H9 (cell line): ENCODE measurements around the gene CAPN5. TPM values are rescaled to one million over a fixed set of nuclear protein-coding genes. Genes with fewer than 3 reads are reported as not detected.

Experiments used
- DNase-seq: peaks from one replicate; pipeline ENCODE4 v3.0.0-alpha.2; 2017
- H2AFZ ChIP-seq: one replicate; pipeline ENCODE4 v1.6.1; 2013; ENCODE audit warnings: mild to moderate bottlenecking, low read length, control low read depth, moderate library complexity
- H2AK5ac ChIP-seq: 2 replicates; pipeline ENCODE4 v1.6.1; 2013; ENCODE audit warnings: low read length, control low read depth, mixed read lengths; ENCODE audit not compliant: insufficient read length
- H2BK120ac ChIP-seq: one replicate; pipeline ENCODE4 v1.6.1; 2013; ENCODE audit warnings: low read depth, mild to moderate bottlenecking, low read length, control low read depth, inconsistent platforms; ENCODE audit not compliant: poor library complexity, severe bottlenecking
- H2BK12ac ChIP-seq: 2 replicates; pipeline ENCODE4 v1.6.1; 2013; ENCODE audit warnings: low read length, control low read depth, mixed read lengths, low read depth; ENCODE audit not compliant: insufficient read length
- H2BK15ac ChIP-seq: 2 replicates; pipeline ENCODE4 v1.6.1; 2013; ENCODE audit warnings: low read depth, low read length, control low read depth
- H2BK20ac ChIP-seq: one replicate; pipeline ENCODE4 v1.6.1; 2013; ENCODE audit warnings: low read depth, mild to moderate bottlenecking, low read length, control low read depth, inconsistent platforms; ENCODE audit not compliant: poor library complexity, severe bottlenecking
- H2BK5ac ChIP-seq: 2 replicates; pipeline ENCODE4 v1.6.1; 2013; ENCODE audit warnings: low read length, control low read depth, mixed read lengths; ENCODE audit not compliant: insufficient read length
- H3K14ac ChIP-seq: 2 replicates; pipeline ENCODE4 v1.6.1; 2013; ENCODE audit warnings: low read length, control low read depth; ENCODE audit not compliant: insufficient read depth
- H3K18ac ChIP-seq: 2 replicates; pipeline ENCODE4 v1.6.1; 2013; ENCODE audit warnings: low read depth, mild to moderate bottlenecking, mixed read lengths, low read length, control low read depth; ENCODE audit not compliant: insufficient read length
- H3K23ac ChIP-seq: 2 replicates; pipeline ENCODE4 v1.6.1; 2013; ENCODE audit warnings: low read length, control low read depth, mixed read lengths, low read depth; ENCODE audit not compliant: insufficient read length
- H3K23me2 ChIP-seq: 2 replicates; pipeline ENCODE4 v1.6.1; 2013; ENCODE audit warnings: low read depth, mild to moderate bottlenecking, mixed read lengths, low read length, control low read depth; ENCODE audit not compliant: insufficient read length, poor library complexity, severe bottlenecking
- H3K27ac ChIP-seq: 2 replicates; pipeline ENCODE4 v1.5.1; 2013; ENCODE audit warnings: low read length, control low read depth, mixed read lengths, low read depth; ENCODE audit not compliant: insufficient read length
- H3K27me3 ChIP-seq: 2 replicates; pipeline ENCODE4 v1.6.1; 2013; ENCODE audit warnings: low read length, control low read depth, inconsistent platforms; ENCODE audit not compliant: insufficient read depth
- H3K4ac ChIP-seq: 2 replicates; pipeline ENCODE4 v1.6.1; 2013; ENCODE audit warnings: low read depth, mild to moderate bottlenecking, control low read depth, inconsistent platforms, low read length, moderate library complexity
- H3K4me1 ChIP-seq: 2 replicates; pipeline ENCODE4 v1.6.1; 2013; ENCODE audit warnings: low read length, control low read depth, inconsistent platforms; ENCODE audit not compliant: insufficient read depth
- H3K4me2 ChIP-seq: 2 replicates; pipeline ENCODE4 v1.6.1; 2013; ENCODE audit warnings: low read length, control low read depth, mixed read lengths; ENCODE audit not compliant: insufficient read length, insufficient read depth
- H3K56ac ChIP-seq: 2 replicates; pipeline ENCODE4 v1.6.1; 2013; ENCODE audit warnings: low read depth, mild to moderate bottlenecking, mixed read lengths, low read length, control low read depth; ENCODE audit not compliant: insufficient read length
- H3K79me1 ChIP-seq: 2 replicates; pipeline ENCODE4 v1.6.1; 2013; ENCODE audit warnings: low read depth, mild to moderate bottlenecking, moderate library complexity, low read length, control low read depth, inconsistent platforms; ENCODE audit not compliant: insufficient read depth, poor library complexity, severe bottlenecking
- H3K79me2 ChIP-seq: 2 replicates; pipeline ENCODE4 v1.6.1; 2013; ENCODE audit warnings: low read length, control low read depth, inconsistent platforms; ENCODE audit not compliant: insufficient read depth
- H3K9ac ChIP-seq: 2 replicates; pipeline ENCODE4 v1.6.1; 2013; ENCODE audit warnings: low read length, control low read depth, mixed read lengths; ENCODE audit not compliant: insufficient read length; ENCODE audit errors: extremely low read depth
- H3K9me3 ChIP-seq: one replicate; pipeline ENCODE4 v1.6.1; 2013; ENCODE audit warnings: low read depth, low read length, inconsistent platforms; ENCODE audit not compliant: control insufficient read depth
- H3T11ph ChIP-seq: one replicate; pipeline ENCODE4 v1.6.1; 2013; ENCODE audit warnings: mild to moderate bottlenecking, low read length, control low read depth, inconsistent platforms
- H4K20me1 ChIP-seq: one replicate; pipeline ENCODE4 v1.6.1; 2013; ENCODE audit not compliant: control insufficient read depth, insufficient read length, insufficient read depth
- H4K5ac ChIP-seq: 2 replicates; pipeline ENCODE4 v1.6.1; 2013; ENCODE audit warnings: low read depth, mild to moderate bottlenecking, mixed read lengths, low read length, control low read depth; ENCODE audit not compliant: insufficient read length
- H4K8ac ChIP-seq: replicated peaks from 2 replicates; pipeline ENCODE4 v1.6.1; 2013; ENCODE audit warnings: low read length, control low read depth, mixed read lengths, low read depth; ENCODE audit not compliant: insufficient read length
- H4K91ac ChIP-seq: 2 replicates; pipeline ENCODE4 v1.6.1; 2013; ENCODE audit warnings: low read depth, mild to moderate bottlenecking, moderate library complexity, mixed read lengths, low read length, control low read depth; ENCODE audit not compliant: insufficient read length
- H3K27ac Mint-ChIP-seq, 3 experiments: 2 replicates in 2 of 3; 3 replicates in 1 of 3; pipeline ENCODE4 v1.8.0; 2020 to 2021; ENCODE audit warnings: mixed read lengths in 3 of 3, mild to moderate bottlenecking in 1 of 3, moderate library complexity in 1 of 3
- H3K27me3 Mint-ChIP-seq: 2 replicates; pipeline ENCODE4 v1.8.0; 2021; ENCODE audit warnings: low read depth, mild to moderate bottlenecking, moderate library complexity, mixed read lengths
- H3K36me3 Mint-ChIP-seq, 3 experiments: 2 replicates in 2 of 3; 3 replicates in 1 of 3; pipeline ENCODE4 v1.8.0; 2020 to 2021; ENCODE audit warnings: low read depth in 3 of 3, mixed read lengths in 3 of 3; ENCODE audit not compliant: insufficient read depth in 1 of 3
- H3K4me1 Mint-ChIP-seq, 2 experiments: 2 replicates each; pipeline ENCODE4 v1.8.0; 2020; ENCODE audit warnings: mixed read lengths in 2 of 2
- H3K4me3 Mint-ChIP-seq, 2 experiments: 2 replicates in 1 of 2; 3 replicates in 1 of 2; pipeline ENCODE4 v1.8.0; 2020 to 2021; ENCODE audit warnings: mild to moderate bottlenecking in 2 of 2, mixed read lengths in 2 of 2, moderate library complexity in 1 of 2
- H3K9me3 Mint-ChIP-seq, 2 experiments: 2 replicates in 1 of 2; 3 replicates in 1 of 2; pipeline ENCODE4 v1.8.0; 2020; ENCODE audit warnings: mild to moderate bottlenecking in 2 of 2, mixed read lengths in 2 of 2, moderate library complexity in 1 of 2
- CTCF ChIP-seq: fragments of 200-600 bp; sonication (generic); conservative IDR thresholded peaks from 3 replicates; pipeline ENCODE4 v1.8.0; 2021; ENCODE audit warnings: antibody characterized with exemption, mild to moderate bottlenecking
- WGBS: extraction: QIAGEN DNeasy Blood & Tissue Kit; methylation state at CpG from one replicate; pipeline ENCODE4 v1.1.7; 2013; ENCODE audit warnings: missing lambda C conversion rate, low lambda C conversion rate, mixed read lengths; ENCODE audit not compliant: insufficient read length; ENCODE audit errors: extremely low coverage; 5-methylcytosine and 5-hydroxymethylcytosine counted together
- total RNA-seq: library from RNA; stranded (reverse); gene quantifications from 2 replicates; pipeline ENCODE4 v1.2.1, GENCODE V29; 2021

Gene CAPN5
- total RNA-seq, 1 experiment from 2014 or later = 16.7 TPM

- Histone ChIP-seq H3K4me2 (no peak overlapping the region), H4K20me1 (peaks cover 3% of the 10 kb centered on the region), H3K56ac (no peak overlapping the region), H3K18ac (no peak overlapping the region), H3K79me1 (no peaks in the 10 kb centered on the region), H4K91ac (no peak overlapping the region), H3K23ac (no peak overlapping the region), H3T11ph (no peak overlapping the region), H2BK20ac (no peak overlapping the region), H3K27me3 (no peaks in the 10 kb centered on the region), H3K14ac (no peak overlapping the region; the same call in 1 of the 2 replicates), H3K4me1 (peaks cover 2% of the 10 kb centered on the region; the same call in 1 of the 2 replicates), H2AFZ (no peak overlapping the region), H3K23me2 (peaks cover 8% of the 10 kb centered on the region), H2AK5ac (no peak overlapping the region), H2BK5ac (no peak overlapping the region), H3K79me2 (no peaks in the 10 kb centered on the region), H3K27ac (no peak overlapping the region), H3K9ac (no peak overlapping the region), H3K9me3 (no peaks in the 10 kb centered on the region), H3K4ac (no peak overlapping the region), H2BK120ac (no peak overlapping the region), H4K8ac (no peak overlapping the region), H4K5ac (no peak overlapping the region), H2BK12ac (no peak overlapping the region), H2BK15ac (no peak overlapping the region)
- no peak overlapping the region for H3K4me3 Mint-ChIP-seq
- H3K27ac Mint-ChIP-seq = no peak overlapping the region
- no peak for TF ChIP-seq CTCF
- H3K9me3 Mint-ChIP-seq = no peaks in the 10 kb centered on the region; a peak in 1 of 5 replicates
- H3K36me3 Mint-ChIP-seq = no peaks in the 10 kb centered on the region
- peaks cover 23 to 28% of the 10 kb centered on the region in 2 experiments for H3K4me1 Mint-ChIP-seq
- H3K27me3 Mint-ChIP-seq = peaks cover 20% of the 10 kb centered on the region
- DNase-seq = no peak
- WGBS = no CpG with 5 or more reads among the region's 10 CpGs
Measured at GRCh38 chr11:77146261-77147035, 79.7 kb downstream of the CAPN5 start.
